Endodermal cell (in vitro differentiated cells): ENCODE results near the gene OR1L8. TPM values are rescaled to one million over a fixed set of nuclear protein-coding genes. Genes with fewer than 3 reads are reported as not detected.

Experiments
- DNase-seq: peaks from one replicate; pipeline ENCODE4 v3.0.0-alpha.2; 2017
- H3K27ac ChIP-seq: 2 replicates; pipeline ENCODE4 v1.5.1; 2013; ENCODE audit warnings: mild to moderate bottlenecking, low read depth, low read length, moderate library complexity
- H3K27me3 ChIP-seq: 2 replicates; pipeline ENCODE4 v1.6.1; 2013; ENCODE audit warnings: mild to moderate bottlenecking, low read length, moderate library complexity; ENCODE audit not compliant: insufficient read depth, control insufficient read depth, poor library complexity, severe bottlenecking
- H3K36me3 ChIP-seq: 2 replicates; pipeline ENCODE4 v1.7.0; 2013; ENCODE audit warnings: mild to moderate bottlenecking, low read length, moderate library complexity; ENCODE audit not compliant: control insufficient read depth, insufficient read depth
- H3K4me1 ChIP-seq: one replicate; pipeline ENCODE4 v1.7.0; 2013; ENCODE audit warnings: low read length; ENCODE audit not compliant: control insufficient read depth, insufficient read depth
- H3K4me3 ChIP-seq: 2 replicates; pipeline ENCODE4 v1.5.1; 2013; ENCODE audit warnings: mild to moderate bottlenecking, low read length, moderate library complexity
- H3K9ac ChIP-seq: 2 replicates; pipeline ENCODE4 v1.6.1; 2013; ENCODE audit warnings: mild to moderate bottlenecking, low read length, moderate library complexity; ENCODE audit not compliant: poor library complexity, severe bottlenecking; ENCODE audit errors: extremely low read depth
- H3K9me3 ChIP-seq: 2 replicates; pipeline ENCODE4 v1.6.1; 2013; ENCODE audit warnings: mild to moderate bottlenecking, low read length, moderate library complexity; ENCODE audit not compliant: control insufficient read depth
- H3K27ac Mint-ChIP-seq: 2 replicates; pipeline ENCODE4 v1.8.0; 2020; ENCODE audit warnings: mixed read lengths
- H3K27me3 Mint-ChIP-seq: 2 replicates; pipeline ENCODE4 v1.8.0; 2021; ENCODE audit warnings: mild to moderate bottlenecking, mixed read lengths; ENCODE audit not compliant: insufficient read depth
- H3K36me3 Mint-ChIP-seq: 2 replicates; pipeline ENCODE4 v1.8.0; 2020; ENCODE audit warnings: low read depth, mixed read lengths
- H3K4me1 Mint-ChIP-seq: 2 replicates; pipeline ENCODE4 v1.8.0; 2020; ENCODE audit warnings: mixed read lengths
- H3K4me3 Mint-ChIP-seq: 2 replicates; pipeline ENCODE4 v1.8.0; 2020; ENCODE audit warnings: mild to moderate bottlenecking, moderate library complexity, mixed read lengths
- H3K9me3 Mint-ChIP-seq: 2 replicates; pipeline ENCODE4 v1.8.0; 2020; ENCODE audit warnings: mild to moderate bottlenecking, mixed read lengths
- WGBS, 2 experiments: methylation state at CpG; one replicate each; pipeline versions ENCODE4 v1.1.5 to v1.1.7; 2013; ENCODE audit warnings: missing lambda C conversion rate in 2 of 2, mixed read lengths in 1 of 2; ENCODE audit not compliant: insufficient coverage in 1 of 2, insufficient read length in 1 of 2; 5-methylcytosine and 5-hydroxymethylcytosine counted together
- total RNA-seq, 2 donors: library from RNA; stranded (reverse); fragmentation: NEBNext Ultra II Directional in 1 of 2; extraction: Animal tissue kit (Norgen Biotek cat#: 25700) in 1 of 2; gene quantifications; 2 replicates in 1 of 2; 3 replicates in 1 of 2; pipeline ENCODE4 v1.2.1, GENCODE V29; 2021
- TF ChIP-seq, protein P1 (sequence below): fragments of 200-600 bp; sonication (generic); conservative IDR thresholded peaks from 2 replicates; pipeline ENCODE4 v1.5.0; 2021; ENCODE audit warnings: antibody characterized with exemption, mild to moderate bottlenecking

Gene OR1L8
- total RNA-seq, 2 donors from 2014 or later = not detected

DNA sequence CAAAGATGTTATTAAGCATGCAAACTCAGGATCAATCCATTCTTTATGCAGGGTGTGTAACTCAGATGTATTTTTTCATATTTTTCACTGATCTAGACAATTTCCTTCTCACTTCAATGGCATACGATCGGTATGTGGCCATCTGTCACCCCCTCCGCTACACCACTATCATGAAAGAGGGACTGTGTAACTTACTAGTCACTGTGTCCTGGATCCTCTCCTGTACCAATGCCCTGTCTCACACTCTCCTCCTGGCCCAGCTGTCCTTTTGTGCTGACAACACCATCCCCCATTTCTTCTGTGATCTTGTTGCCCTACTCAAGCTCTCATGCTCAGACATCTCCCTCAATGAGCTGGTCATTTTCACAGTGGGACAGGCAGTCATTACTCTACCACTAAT, 63.8 kb downstream of the OR1L8 start:
- H3K27me3 Mint-ChIP-seq = peaks cover 42% of the 10 kb centered on the region
- Histone ChIP-seq H3K9me3 (peaks cover 8% of the 10 kb centered on the region), H3K4me1 (no peaks in the 10 kb centered on the region), H3K27ac (no peak overlapping the region), H3K36me3 (no peaks in the 10 kb centered on the region), H3K27me3 (no peaks in the 10 kb centered on the region), H3K4me3 (no peak overlapping the region), H3K9ac (no peak overlapping the region)
- WGBS, 2 experiments = 87 to 91% methylated on average over 3 of the region's 3 CpGs
- DNase-seq = no peak
- H3K4me3 Mint-ChIP-seq = no peak overlapping the region
- TF ChIP-seq, protein P1, sequence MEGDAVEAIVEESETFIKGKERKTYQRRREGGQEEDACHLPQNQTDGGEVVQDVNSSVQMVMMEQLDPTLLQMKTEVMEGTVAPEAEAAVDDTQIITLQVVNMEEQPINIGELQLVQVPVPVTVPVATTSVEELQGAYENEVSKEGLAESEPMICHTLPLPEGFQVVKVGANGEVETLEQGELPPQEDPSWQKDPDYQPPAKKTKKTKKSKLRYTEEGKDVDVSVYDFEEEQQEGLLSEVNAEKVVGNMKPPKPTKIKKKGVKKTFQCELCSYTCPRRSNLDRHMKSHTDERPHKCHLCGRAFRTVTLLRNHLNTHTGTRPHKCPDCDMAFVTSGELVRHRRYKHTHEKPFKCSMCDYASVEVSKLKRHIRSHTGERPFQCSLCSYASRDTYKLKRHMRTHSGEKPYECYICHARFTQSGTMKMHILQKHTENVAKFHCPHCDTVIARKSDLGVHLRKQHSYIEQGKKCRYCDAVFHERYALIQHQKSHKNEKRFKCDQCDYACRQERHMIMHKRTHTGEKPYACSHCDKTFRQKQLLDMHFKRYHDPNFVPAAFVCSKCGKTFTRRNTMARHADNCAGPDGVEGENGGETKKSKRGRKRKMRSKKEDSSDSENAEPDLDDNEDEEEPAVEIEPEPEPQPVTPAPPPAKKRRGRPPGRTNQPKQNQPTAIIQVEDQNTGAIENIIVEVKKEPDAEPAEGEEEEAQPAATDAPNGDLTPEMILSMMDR = no peak
- no peaks in the 10 kb centered on the region for H3K4me1 Mint-ChIP-seq
- no peaks in the 10 kb centered on the region for H3K36me3 Mint-ChIP-seq
- H3K27ac Mint-ChIP-seq = no peak overlapping the region
- H3K9me3 Mint-ChIP-seq = peaks cover 11% of the 10 kb centered on the region

DNA sequence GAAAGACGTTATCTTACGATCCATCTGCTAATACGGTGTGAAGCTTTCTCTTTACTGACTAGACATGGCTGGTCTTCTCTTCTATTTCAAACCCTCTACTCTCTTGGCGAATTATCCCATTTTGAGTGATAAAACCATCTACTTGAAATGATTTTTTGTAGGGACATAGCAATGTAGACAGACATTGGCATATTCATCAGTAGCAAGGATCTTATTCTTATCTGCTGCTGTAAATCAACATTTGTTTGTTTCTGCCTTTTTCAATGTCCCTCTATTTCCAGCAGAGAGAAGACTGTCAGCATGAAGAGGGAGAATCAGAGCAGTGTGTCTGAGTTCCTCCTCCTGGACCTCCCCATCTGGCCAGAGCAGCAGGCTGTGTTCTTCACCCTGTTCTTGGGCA, 64.3 kb downstream of the OR1L8 start, which contains the start of gene OR1J4:
TSS of gene OR1J4 (plus strand) at position 301 of the 400 bp plus-strand sequence. CDS start at position 301, 0 bp downstream.
- DNase-seq = no peak
- no peak within 1 kb of the TSS for H3K27ac Mint-ChIP-seq
- no peaks in the 10 kb centered on the region for H3K4me1 Mint-ChIP-seq
- Histone ChIP-seq H3K27me3 (no peaks in the 10 kb centered on the region), H3K27ac (no peak within 1 kb of the TSS), H3K9me3 (peaks cover 5% of the 10 kb centered on the region), H3K4me3 (no peak within 1 kb of the TSS), H3K4me1 (no peaks in the 10 kb centered on the region), H3K36me3 (no peaks in the 10 kb centered on the region), H3K9ac (no peak within 1 kb of the TSS)
- 77 to 89% methylated on average over 3 to 4 of the region's 4 CpGs for WGBS, 2 experiments
- H3K27me3 Mint-ChIP-seq = peaks cover 43% of the 10 kb centered on the region
- H3K36me3 Mint-ChIP-seq = no peaks in the 10 kb centered on the region
- TF ChIP-seq, protein P1 = no peak
- peaks cover 11% of the 10 kb centered on the region for H3K9me3 Mint-ChIP-seq
- H3K4me3 Mint-ChIP-seq = no peak within 1 kb of the TSS

DNA sequence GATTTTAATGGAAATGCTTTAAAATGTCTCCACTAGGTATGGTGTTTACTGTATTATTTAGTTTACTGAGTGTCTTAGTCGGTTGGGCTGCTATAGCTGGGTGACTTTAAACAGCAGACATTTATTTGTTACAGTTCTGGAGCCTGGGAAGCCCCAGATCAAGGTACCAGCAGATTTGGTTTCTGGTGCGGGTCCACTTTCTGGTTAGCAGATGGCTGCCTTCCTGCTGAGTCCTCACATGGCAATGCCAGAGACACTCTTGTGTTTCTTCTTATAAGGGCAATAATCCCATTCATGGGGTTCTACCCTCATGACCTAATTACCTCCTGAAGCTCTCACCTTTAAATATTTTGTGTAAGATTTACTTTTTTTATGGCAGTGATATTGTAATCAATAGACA, 65.0 kb downstream of the OR1L8 start:
- WGBS, 2 experiments = 46 to 52% methylated on average over 2 of the region's 2 CpGs
- H3K36me3 Mint-ChIP-seq = no peaks in the 10 kb centered on the region

More for the DNA sequence above, 65.0 kb downstream of the OR1L8 start:
- H3K9ac ChIP-seq = no peak overlapping the region
- H3K27ac ChIP-seq = no peak overlapping the region
- H3K36me3 ChIP-seq = no peaks in the 10 kb centered on the region
- Mint-ChIP-seq H3K9me3 (peaks cover 11% of the 10 kb centered on the region), H3K4me1 (no peaks in the 10 kb centered on the region), H3K27me3 (peaks cover 47% of the 10 kb centered on the region), H3K4me3 (no peak overlapping the region), H3K27ac (no peak overlapping the region)
- H3K4me3 ChIP-seq = no peak overlapping the region
- peaks cover 5% of the 10 kb centered on the region for H3K9me3 ChIP-seq
- no peak for DNase-seq
- TF ChIP-seq, protein P1 = no peak
- H3K27me3 ChIP-seq = no peaks in the 10 kb centered on the region
- H3K4me1 ChIP-seq = no peaks in the 10 kb centered on the region

Other genes with a start within 250 kb of the OR1L8 start
- gene PTGS1, start 212.4 kb downstream of the OR1L8 start, total RNA-seq = 1 to 10 TPM in 1 of 2 donors, under 1 TPM in 1; 0.84 to 1.1 TPM
- gene OR1J1, start 105.5 kb downstream of the OR1L8 start, total RNA-seq = not detected
- not detected for gene OR1J2, start 72.6 kb downstream of the OR1L8 start, total RNA-seq
- gene OR1J4, start 64.2 kb downstream of the OR1L8 start, total RNA-seq = not detected
- not detected for gene OR1N1, start 56.1 kb downstream of the OR1L8 start, total RNA-seq
- gene OR1N2, start 30.3 kb downstream of the OR1L8 start, total RNA-seq = not detected
- gene OR1Q1, start 31.4 kb upstream of the OR1L8 start, total RNA-seq = not detected
- not detected for gene OR1B1, start 74.2 kb upstream of the OR1L8 start, total RNA-seq
- gene OR1L1, start 78.3 kb upstream of the OR1L8 start, total RNA-seq = not detected
- not detected for gene OR1L3, start 91.7 kb upstream of the OR1L8 start, total RNA-seq
- not detected for gene OR1L4, start 140.6 kb upstream of the OR1L8 start, total RNA-seq
- gene OR1L6, start 158.9 kb upstream of the OR1L8 start, total RNA-seq = not detected
- gene OR5C1, start 205.5 kb upstream of the OR1L8 start, total RNA-seq = not detected
- gene OR1K1, start 216.7 kb upstream of the OR1L8 start, total RNA-seq = not detected
- 10 to 100 TPM; 26.3 to 28.6 TPM for gene PDCL, start 245.2 kb upstream of the OR1L8 start, total RNA-seq